ENCODE measurements around the gene DLGAP4.

Gene DLGAP4

DNA sequence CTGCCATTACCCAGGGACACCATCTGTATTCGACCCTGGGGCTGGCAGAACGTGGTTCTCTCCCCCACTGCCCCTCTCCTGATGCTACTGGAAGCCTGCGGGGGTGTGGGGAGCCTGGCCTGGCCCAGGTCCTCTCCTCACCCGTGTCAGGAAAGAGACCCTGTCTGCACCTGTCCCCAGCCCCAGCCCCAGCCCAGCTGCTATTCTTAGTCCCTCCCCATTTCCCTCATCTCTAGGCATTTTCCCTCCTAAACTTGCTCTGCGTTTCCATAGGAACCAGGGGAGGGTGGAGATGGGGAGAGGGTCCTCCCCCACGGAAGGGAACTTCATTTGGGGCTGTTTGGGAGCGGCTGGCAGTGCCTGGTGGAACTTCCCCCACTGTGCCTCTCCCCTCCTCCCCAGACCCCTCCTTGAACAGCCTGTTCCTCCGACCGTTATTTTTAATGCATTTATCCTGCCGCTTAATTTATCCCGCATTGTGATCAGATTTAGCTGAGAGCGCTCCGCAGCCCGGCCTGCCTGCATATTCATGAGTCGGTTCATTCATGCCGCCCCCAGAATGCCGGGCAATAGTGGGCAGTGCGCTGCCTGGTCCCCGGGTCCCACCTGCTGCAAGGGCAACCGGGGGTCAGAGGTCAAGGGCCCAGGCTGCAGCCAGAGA, 31.8 kb upstream of the DLGAP4 start:
- DNase-seq = no peak

DNA sequence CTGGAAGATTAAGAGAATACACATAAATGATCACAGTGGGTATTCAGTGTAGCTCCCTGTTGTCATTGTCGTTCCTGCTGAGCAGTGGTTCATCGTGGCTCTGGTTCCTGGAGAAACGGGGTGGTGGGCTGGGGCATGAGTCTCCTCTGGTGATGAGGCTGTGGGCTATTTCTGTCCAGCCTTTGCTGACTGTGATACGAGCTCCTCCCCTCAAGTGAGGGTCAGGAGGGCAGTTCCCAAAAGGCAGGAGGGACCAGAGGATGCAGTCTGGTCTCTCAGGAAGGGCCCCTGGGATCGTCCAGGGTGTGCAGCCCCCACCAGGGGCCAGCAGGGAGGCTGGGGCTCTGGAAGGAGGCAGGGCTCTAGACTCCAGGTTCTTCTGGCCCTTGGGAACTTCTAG, 31.1 kb upstream of the DLGAP4 start:
- no peak for DNase-seq

DNA sequence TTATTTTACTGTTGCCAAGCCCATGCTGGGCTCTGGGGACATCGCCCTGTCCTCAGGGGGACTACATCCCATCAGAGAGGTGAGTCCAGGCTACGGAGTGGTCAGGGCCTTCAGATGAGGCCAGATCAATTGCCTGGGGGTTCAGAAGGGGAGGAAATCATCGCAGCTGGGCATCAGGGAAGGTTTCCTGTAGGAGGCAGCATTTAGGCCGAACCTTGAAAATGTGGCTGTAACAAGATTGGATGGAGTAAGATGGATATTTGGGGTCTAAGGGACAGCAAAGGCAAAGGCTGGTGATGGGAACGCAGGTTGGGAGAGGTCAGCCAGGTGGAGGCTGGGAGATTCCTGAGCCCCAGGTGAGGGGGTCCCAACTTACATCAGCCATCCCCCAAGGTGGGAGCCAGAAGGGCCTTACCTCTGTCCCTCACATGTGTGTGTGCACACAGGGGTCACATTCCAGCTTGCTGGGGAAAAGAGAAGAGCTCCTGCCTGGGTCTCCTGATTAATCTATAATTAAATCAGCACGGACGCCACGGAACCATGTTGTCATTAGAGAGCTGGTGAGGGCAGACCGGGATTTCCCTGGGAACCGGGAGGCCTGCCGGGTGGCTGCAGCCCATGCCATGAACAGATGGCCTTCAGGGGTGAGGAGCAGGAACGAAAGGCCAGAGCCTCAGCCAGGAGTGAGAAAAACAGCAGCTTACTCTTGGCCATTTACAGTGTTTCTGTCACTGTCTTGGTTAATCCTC, 30.5 kb upstream of the DLGAP4 start:
- DNase-seq = no peak

DNA sequence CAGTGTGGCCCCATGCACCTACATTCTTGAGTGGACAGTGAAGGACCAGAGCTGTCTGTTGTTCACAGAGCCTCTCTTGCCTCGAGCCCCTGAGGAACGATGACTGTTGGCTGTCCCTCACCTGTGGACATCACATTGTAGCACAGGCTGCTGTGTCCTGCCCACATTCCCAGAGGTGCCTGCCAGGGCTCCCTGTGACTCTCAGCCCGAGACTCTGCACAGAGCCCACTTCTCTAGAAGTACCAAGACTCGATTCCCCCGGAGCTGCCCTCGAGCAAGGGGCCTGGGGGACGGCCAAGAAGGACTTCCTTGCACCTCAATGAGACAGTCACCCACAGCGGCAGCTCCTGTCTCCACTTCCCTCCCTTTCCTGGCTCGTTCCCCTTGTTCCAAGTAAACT, 28.6 kb upstream of the DLGAP4 start:
- DNase-seq = no peak

DNA sequence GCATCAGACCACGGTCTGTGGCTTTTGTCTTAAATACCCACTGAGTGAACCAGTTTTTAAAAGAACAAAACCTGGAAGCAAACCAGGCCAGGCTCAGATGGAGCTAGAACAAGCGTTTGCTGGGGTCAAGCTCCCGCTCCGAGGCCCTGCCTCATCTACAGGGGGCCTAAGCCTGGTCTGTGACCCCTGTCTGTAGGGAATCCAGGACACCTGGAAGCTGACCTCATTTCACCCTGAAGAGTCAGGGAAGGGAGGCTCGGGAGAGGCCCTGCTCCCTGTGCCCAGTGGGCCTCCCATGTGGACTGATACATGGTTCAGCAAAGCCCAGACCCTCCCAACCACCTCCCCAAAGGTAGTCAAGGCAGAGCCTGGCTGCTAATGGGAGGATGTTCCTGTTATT, 26.8 kb upstream of the DLGAP4 start:
- no peak for DNase-seq

DNA sequence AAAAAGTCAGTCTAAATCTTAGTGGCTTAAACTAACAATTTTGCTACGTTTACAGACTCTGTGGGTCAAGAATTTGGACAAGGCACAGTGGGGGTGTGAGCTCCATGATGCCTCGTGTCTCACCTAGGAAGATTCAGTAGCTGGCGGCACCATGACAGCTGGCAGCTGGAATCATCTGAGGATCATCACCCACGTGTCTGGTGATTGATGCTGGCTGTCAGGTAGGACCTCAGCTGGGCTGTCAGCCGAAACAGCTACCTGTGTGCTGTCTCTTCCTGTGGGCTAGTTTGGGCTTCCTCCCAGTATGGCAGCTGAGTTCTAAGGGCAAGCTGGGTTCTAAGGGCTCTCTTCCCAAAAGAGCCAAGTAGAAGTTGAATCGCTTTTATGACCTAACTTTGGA, 26.4 kb upstream of the DLGAP4 start:
- no peak for DNase-seq

DNA sequence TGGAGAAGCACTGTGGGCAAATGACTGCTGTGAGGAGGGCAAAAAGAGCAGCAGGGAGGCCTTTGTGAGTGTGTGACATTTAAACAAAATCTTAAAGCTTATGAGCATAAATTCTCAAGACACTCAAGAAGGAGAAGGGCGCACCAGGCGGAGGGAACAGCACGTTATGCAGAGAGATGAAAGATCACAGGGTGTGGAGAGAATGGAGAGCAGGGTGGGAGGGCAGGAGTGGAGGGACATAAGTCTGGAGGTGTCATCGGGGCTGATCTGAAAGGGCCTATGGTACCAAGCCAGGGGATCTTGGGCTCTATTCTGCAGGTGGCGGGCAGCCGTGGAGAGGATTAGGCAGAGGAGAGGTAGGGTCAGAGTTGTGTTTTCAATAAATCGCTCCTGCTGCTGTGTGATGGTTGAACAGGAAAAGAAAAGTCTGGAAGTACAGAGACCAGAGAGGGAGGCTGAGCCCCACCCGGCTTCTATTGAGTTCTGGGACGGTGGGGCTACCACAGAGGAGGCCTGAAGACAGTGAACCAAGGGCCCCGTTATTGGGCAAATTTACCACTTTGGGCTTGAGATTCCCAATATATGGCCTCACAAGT, 24.3 kb upstream of the DLGAP4 start:
- no peak for DNase-seq

DNA sequence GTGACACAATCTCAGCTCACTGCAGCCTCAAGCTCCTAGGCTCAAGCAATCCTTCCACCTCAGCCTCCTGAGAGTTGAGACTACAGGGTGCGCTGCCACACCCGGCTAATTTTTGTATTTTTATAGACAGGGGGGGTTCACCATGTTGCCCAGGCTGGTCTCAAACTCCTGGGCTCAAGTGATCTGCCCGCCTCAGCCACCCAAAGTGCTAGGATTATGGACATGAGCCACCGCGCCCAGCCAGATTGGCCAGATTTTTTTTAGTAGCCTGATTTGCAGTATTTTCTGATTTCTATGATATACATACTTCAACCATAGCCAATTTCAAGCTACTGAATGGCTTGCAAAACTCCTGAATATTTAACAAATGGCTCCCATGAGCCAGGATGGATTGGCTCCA, 21.4 kb upstream of the DLGAP4 start:
- no peak for DNase-seq

DNA sequence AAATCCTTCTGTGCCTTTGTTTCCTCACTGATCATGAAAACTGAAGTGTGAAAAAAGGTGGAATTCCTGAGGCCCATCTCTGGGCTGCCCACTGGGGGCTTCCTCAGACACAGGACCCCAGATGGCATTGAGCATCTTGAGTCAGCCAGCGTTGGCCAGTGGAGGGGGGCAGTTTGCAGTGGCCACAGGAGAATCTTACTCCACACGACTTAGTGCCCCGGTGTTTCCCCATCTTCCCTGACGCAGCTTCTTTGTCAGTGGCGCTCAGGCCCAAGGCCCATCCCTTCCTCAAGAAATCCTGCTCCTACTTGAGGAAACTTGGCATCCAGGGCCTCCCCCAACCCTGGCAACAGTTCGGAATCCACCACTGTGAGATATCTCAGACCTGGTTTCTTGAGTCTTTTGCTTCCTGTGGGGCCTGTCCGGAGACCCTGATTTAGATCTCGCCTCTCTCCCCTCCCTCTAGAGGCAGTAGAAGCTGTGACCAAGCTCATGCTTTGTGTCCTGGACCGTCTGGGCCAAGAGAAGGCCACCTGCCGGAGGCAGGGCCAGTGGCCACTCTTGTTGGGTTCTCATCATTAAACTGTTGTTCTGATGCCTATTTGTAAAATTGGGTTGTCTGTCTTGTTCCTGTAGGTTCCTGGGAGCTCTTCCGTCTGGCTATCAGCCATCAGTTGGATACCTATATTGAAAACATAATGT, 20.2 kb upstream of the DLGAP4 start:
- no peak for DNase-seq

DNA sequence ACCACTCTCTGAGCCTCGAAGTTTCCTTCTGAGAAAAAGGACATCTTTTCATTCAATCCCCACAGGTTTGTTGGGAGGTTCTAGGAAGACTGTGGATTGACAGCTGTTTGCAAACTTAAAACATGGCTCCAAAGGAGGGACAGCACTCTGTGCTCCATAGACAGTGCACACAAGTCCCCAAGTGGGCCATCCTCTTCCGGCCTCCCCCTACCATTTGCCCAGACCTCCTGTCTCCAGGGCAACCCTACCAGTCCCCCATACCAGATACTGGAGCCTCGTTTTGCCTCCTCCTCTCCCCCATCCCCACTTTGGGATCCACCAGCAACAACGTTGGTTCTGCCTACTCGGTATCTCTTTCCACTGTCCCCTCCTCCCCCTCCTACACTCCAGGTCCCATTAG, 8.5 kb upstream of the DLGAP4 start:
- DNase-seq = no peak

DNA sequence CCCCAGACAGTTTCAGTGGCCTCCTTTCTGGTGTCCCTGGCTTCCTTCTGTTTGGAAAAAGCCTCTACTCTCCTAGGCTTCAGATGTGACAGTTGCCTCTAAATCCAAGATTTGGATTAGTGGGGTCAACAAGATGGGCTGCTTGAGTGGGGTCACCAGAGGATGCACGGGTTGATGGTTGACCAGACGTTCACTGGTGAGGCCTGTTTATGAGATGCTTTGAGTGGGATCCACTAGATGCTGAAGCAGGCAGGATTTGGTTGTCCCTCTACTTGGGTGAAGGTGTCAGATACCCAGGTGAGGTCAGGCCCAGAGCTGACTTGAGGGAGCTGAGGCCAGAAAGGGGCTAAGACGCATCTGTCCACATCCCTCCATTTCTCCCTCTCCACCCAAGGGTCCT, 8.1 kb upstream of the DLGAP4 start:
- no peak for DNase-seq

DNA sequence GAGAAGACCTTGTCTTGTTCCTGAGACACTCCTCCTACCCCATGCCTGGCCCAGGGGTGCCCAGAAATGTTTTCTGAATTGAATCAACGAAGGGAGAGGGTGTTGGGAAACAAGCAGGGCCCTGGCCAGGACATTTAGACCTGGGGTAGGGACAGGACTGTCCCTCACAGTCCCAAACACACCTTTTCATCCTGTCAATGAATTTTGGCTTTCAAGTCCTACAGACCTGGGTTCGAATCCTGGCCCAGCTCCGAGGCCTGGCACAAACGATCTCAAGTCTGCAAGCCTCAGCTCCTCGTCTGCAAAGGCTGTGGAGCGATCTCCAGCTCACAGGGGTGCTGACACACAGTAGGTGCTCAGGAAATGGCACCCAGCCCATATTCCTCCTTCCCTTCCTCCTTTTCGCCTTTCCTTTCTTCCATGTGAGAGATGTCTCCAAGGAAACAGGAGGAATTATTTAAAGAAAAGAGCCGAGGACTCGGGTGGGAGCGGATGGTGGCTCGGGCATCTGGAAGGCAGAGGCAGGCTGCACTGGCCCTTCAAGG, 7.3 kb upstream of the DLGAP4 start:
- DNase-seq = no peak

DNA sequence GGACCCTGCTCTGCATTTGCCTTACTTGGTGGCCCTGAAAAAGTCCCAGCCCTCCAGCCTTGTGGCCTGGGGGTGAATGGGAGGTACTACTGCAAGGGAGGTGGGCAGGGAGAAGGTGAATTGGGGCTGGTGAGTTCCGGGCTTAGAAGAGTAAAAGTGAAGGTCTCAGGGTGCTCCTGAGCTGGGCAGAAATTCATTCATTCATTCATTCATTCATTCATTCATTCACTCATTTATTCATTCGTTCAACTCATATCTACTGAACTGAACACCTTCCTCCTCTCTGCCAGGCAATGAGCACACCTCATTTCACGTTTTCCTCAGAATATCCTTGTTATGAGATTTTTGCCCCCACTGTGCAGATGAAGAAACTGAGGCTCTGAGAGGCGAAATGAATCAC, 6.7 kb upstream of the DLGAP4 start:
- DNase-seq = no peak

DNA sequence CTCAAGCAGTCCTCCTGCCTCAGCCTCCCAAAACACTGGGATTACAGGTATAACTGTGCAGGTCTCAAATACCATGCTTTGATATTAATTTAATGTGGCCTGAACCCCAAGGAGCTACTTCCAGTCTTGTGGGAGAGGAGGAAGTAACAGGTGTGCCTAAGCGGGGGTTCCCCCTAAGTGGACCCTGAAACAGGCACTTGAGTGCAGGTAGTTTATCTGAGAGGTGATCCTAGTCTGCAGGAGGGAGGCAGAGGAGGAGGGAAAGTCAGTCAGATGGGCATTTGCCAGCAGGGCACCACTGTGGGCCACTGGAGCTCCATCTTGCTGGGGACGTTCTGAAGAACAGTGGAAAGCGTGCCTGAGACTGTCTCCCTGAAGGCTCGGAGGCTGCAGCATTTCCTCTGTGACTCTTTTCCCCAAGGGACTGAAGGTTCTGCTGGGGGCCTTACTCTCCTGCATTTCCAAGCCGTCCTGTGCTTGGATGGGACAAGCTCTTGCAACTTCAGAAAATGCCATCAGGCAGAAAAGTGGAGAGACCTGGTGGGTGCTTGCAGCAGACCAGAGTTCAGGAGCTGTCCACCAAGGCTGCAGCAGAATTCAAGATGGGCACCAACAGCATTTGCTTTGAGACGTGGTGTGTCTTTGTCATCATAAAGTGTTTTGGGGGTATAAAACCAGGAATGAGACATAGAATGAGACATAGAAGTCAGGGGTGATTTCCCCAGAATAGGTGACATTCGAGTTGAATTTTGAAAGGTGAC, 4.6 kb upstream of the DLGAP4 start:
- no peak for DNase-seq

DNA sequence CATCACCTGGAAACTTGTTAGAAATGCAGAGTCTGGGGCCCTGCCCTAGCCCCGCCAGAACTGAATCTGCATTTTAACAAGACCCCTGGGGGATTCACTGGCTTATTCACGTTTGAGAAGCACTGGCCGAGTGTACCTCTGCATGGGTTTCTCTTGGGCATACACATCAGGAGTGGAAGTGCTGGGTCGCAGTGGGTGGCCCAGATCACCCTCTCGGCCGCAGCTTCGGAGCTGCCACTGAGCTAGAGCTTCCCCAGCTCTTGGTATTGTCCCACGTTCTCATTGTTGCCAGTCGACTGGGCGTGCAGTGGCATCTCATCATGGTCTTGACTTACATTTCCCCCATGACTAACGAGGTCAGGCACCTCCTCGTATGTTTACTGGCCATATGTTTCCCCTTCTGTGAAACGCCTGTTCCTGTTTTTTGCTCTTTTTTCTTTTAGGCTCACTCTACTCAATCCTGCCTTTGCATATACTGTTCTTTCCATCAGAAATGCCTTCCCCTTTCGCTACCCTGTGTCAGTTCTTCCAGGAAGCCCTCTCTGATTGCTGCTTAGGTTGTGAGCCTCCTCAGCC, 3.0 kb upstream of the DLGAP4 start:
- DNase-seq = no peak

DNA sequence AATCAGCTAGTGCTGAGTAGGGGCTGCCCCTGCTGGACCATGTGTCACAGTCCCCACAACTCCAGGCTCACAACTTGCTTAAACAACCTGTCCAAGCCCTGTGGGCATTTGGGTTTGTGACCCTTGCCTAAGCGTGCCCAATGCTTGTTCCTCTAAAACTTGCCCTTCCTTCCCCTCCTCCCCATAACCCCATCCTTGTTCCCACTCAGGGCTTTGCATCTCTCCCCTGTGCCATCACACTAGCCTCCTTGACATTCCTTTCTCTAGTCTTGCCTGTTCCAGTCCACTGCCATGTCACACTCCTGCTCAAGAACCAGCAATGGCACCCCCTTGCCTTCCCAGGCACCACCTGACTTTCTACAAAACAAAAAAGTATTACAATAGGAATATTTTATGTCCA, 2.3 kb upstream of the DLGAP4 start:
- DNase-seq = no peak

DNA sequence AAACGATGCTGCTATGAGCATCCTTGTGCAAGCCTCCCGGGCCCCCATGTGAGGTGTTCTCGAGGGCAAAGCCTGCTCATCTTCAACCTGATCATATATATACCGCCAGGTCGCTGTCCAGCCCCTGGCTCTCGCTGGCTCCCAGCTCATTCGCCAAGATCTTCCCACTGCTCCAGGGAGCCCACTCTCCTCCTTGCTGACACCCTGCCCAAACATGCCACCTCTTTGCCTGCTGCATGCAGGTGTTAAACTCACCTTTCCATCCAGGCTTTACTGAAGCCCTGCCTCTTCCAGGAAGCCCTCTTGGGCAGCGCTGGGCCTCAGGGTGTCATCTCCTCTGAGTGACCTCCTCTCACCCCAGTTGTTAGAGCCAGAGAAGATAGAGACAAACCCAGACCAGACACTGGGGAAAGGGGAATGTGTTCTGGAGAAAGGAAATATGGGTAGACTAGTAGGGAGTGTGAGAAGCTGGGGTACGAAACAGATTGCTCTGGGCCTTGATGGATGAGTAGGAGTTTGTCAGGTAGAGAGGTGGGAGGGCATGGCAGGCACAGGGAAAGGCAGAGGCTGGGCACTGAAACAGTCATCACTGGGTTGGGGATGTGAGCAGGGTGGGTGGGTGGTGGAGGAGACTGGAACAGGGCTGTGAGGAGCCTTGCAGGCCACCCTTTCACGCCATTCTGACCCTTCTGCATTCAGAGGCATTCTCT, 1.2 kb upstream of the DLGAP4 start:
- DNase-seq = no peak

DNA sequence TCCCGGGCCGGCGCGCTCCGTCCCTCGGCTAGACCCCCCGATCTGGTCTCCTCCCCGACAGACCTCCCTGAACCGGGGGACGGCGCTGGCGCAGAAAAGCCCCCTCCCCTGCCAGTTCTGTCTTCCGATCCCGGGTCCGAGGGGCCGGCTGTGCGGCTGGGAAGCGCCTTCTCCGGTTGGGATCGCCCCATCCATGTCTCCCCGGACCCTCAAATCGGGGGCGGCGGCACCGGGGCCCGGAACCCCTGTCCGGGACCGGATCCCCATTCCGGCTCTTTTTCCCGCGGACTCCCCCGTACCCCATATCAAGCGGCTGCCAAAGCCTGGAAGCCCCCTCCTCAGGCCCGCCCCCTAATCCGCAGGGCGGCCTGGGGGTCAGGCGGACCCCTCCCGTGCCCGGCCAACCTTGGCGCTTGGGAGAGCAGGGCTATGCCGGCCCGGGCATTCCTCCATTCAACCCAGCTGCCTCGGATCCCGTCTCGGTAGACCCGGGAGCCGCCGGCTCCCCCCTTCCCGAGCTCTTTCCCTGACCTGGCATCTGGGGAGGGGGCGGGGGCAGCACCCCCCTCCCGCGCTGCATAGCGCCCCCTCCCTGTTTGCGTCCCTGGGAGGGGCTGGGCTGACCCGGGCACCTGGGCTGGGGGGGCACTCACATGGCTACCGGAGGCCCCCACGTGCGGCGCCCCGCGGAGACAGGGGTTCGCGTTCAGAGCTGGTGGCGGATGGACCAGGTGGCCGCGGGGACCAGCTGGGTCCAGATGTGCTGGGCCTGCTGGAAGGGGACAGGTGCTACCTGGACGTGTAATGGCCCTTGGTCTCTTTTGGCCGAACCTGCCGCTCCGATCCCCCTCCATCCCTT, 643 bp downstream of the DLGAP4 start:
- DNase-seq = no peak

DNA sequence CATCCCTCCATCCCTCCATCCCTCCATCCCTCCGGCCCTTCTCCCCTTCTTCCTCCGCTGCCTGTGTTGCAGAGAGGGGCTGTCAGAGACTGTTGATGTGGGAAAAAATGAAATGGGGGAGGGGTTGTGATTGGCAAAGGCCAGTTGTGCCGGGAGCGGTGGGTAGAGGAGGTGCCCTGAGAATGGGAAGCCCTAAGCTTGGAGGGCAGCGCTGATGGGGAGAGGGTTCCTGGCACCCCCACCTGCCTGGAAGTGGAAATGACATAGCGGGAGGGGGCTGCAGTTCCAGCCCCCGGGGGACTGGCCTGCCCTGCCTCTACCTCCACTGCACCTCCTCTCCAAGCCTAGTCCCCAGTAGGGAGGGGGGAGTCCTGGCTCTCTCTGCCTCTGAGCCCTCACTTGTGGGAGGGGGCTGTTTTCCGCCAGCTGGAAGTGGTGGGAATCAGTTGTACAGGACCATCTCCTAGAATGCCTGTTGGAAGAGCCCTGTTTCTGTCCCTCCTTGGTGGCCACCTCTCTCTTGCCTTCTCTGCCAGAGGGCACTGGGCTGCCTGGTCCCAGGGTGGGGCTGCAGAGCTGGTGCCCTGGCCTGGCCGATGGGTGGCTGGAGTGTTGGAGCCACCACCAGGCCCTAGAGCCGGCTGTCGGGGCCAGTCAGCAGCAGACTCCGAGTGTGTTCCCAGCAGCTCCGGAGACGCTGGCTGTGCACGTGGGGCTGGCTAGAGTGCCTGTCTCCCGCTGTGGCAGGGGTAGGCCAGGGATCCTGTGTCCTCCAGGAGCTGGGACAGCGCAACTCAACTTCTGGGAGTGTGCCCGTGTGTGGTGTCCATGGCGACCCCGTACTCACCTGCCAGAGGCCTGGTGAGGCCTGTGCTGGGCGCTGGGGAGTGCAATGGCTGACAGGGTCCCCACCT, 1.5 kb downstream of the DLGAP4 start:
- no peak for DNase-seq

DNA sequence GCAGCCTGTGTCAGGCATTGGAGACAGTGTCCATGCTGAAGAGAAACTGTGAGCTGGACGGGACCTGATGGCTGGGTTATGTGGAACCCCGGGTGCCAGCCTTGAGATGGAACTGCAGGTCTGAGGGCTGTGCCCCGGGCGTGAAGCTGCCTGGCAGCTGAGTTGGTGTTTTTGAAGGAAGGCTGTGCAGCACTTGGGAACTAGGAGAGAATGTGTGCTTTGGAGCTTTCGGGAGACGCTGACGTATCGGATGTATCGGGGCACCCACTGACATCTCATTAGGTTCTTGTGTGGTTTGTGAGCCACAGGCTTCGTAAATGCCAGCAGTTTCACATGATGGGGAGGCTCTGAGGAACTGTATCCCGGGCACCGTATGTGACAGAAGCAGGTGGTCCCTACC, 2.2 kb downstream of the DLGAP4 start:
- no peak for DNase-seq

All from NCI-H748 treated with DMSO at 0.1 percent for 48 hours (cell line).